Measurements from ENCODE around the gene UFSP2. TPM values are rescaled to one million over a fixed set of nuclear protein-coding genes. Genes with fewer than 3 reads are reported as not detected.
A peak's percentile ranks its signal among the peaks of the same experiment; 100 is the strongest.

The UFSP2 gene
- total RNA-seq, 3 donors from 2014 or later: 19.3 to 32.9 (median 20.2) TPM

DNA sequence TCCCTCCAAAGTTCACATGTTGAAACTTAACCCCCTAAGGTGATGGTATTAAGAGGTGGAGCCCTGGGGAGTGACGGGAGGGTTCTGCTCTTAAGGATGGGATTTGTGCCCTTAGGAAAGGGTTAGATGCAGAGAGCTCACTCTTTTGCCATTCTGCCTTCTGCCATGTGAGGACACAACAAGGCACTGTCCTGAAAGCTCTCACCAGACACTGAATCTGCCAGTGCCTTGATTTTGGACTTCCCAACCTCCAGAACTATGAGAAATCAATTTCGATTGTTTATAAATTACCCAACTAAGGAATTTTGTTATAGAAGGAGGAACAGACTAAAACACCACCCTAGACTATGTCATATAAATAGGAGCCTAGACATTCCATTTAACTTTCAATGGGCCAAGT lies 41.7 kb downstream of the UFSP2 start:
- no peak for TF ChIP-seq CTCF (IDR thresholded peaks at IDR 0.05)
- Histone ChIP-seq H3K36me3 (ENCODE audit: low read depth) (no peaks in the 10 kb centered on the region), H3K9me3 (no peaks in the 10 kb centered on the region), H3K4me1 (ENCODE audit: low read depth) (peaks cover 11% of the 10 kb centered on the region), H3K4me3 (no peak overlapping the region)
- ATAC-seq (no peak), DNase-seq (no peak)
- intact Hi-C loops (cut with DNase I, micrococcal nuclease): no loop called here

DNA sequence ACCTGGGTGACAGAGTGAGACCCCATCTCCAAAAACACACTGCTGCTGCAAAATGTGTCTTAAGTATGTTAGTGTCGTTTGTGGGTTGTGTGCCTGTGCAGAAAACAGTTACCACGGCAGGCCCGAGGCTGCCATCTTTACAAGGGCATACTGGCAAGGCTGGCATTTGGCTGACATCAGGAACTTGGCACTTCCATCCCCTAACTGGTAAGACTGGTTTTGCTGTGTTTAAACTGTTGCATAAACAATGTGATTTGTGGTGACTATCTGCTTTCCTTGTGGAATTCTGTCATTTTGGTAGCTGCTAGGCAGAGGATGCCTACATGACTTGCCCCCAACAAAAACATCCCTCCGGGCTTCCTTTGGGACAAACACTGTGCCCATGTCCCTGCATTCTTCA lies 42.3 kb downstream of the UFSP2 start:
- Histone ChIP-seq H3K9me3 (no peaks in the 10 kb centered on the region), H3K4me3 (no peak overlapping the region), H3K36me3 (ENCODE audit: low read depth) (no peaks in the 10 kb centered on the region), H3K4me1 (ENCODE audit: low read depth) (peaks cover 11% of the 10 kb centered on the region)
- TF ChIP-seq CTCF (IDR thresholded peaks at IDR 0.05): no peak
- DNase-seq: peak in 2 of 3 donors; percentile 44 to 71
- peak; percentile 85 for ATAC-seq
- intact Hi-C loops (cut with DNase I, micrococcal nuclease): no loop called here

- Histone ChIP-seq H3K4me1 (ENCODE audit: low read depth) (peaks cover 11% of the 10 kb centered on the region), H3K4me3 (no peak overlapping the region), H3K9me3 (no peaks in the 10 kb centered on the region), H3K36me3 (ENCODE audit: low read depth) (no peaks in the 10 kb centered on the region)
- no peak for TF ChIP-seq CTCF (IDR thresholded peaks at IDR 0.05)
- DNase-seq: no peak
- intact Hi-C loops (cut with DNase I, micrococcal nuclease): no loop called here
- no peak for ATAC-seq
Measured at GRCh38 chr4:185382754-185383153, 43.0 kb downstream of the UFSP2 start.

DNA sequence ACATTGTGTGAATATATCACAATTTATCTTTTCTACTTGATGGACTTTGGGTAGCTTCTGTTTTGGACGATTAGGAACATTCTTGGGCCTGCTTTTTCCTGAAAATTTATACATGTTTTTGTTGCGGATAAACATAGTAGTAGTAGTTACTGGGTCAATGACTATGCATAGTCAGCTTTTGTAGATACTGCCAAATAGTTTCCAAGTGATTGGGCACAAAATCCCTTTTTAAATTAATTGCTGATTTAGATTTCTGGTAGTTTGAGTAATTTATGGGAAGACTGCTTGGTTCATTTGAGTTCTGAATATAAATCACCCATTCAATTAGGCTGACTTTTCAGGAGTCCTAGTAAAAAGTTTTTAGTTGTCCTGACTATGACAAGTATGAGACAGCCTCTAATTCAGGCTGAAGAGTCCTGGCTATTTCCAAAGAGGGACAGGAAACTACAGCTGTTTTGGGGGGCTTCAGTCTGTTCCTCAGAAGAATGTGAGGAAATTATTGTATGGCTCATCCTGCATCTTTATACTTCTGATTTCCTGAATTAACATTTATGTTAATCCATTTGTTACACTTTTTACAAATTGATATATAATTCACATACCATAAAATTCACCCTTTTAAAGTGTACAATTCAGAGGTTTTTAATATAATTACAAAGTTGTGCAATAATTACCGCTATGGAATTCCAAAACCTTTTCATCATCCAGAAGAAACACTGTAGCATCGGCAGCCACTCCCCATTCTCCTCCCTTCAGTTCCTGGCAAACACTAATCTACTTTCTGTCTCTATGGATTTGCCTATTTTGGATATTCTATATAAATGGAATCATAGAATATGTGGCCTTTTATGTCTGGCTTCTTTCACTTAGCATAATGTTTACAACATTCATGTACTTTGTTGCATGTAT lies 44.2 kb downstream of the UFSP2 start:
- Histone ChIP-seq H3K9me3 (no peaks in the 10 kb centered on the region), H3K36me3 (ENCODE audit: low read depth) (no peaks in the 10 kb centered on the region), H3K4me3 (no peak overlapping the region), H3K4me1 (ENCODE audit: low read depth) (peaks cover 11% of the 10 kb centered on the region)
- DNase-seq (no peak), ATAC-seq (no peak)
- intact Hi-C loops (cut with DNase I, micrococcal nuclease): no loop called here
- no peak for TF ChIP-seq CTCF (IDR thresholded peaks at IDR 0.05)

DNA sequence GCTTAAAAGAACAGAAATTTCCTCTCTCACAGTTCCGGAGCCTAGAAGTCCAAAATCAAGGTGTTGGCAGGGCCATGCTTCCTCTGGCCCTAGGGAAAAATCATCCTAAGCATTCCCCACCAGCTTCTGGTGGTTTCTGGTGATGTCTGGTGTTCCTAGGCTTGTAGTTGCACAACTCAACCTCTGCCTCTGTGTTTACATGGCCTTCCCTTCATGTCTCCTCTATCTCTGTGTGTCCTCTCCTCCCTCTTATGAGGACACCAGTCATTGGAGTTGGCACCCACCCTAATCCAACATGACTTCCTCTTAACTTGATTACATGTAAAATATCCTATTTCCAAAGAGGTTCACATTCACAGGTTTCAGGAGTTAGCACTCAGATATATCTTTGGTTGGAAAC lies 45.4 kb downstream of the UFSP2 start:
- Histone ChIP-seq H3K9me3 (no peaks in the 10 kb centered on the region), H3K4me3 (no peak overlapping the region), H3K4me1 (ENCODE audit: low read depth) (peaks cover 10% of the 10 kb centered on the region), H3K36me3 (ENCODE audit: low read depth) (no peaks in the 10 kb centered on the region)
- ATAC-seq (no peak), DNase-seq (no peak)
- no peak for TF ChIP-seq CTCF (IDR thresholded peaks at IDR 0.05)
- intact Hi-C loops (cut with DNase I, micrococcal nuclease): no loop called here
